Measurements from ENCODE around the gene DSTN.

- TF ChIP-seq, protein P1, sequence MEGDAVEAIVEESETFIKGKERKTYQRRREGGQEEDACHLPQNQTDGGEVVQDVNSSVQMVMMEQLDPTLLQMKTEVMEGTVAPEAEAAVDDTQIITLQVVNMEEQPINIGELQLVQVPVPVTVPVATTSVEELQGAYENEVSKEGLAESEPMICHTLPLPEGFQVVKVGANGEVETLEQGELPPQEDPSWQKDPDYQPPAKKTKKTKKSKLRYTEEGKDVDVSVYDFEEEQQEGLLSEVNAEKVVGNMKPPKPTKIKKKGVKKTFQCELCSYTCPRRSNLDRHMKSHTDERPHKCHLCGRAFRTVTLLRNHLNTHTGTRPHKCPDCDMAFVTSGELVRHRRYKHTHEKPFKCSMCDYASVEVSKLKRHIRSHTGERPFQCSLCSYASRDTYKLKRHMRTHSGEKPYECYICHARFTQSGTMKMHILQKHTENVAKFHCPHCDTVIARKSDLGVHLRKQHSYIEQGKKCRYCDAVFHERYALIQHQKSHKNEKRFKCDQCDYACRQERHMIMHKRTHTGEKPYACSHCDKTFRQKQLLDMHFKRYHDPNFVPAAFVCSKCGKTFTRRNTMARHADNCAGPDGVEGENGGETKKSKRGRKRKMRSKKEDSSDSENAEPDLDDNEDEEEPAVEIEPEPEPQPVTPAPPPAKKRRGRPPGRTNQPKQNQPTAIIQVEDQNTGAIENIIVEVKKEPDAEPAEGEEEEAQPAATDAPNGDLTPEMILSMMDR (conservative IDR thresholded peaks at IDR 0.05; ENCODE audit: low read length), result no peak
- no peak for TF ChIP-seq EZH2phosphoT487 (IDR thresholded peaks at IDR 0.05; ENCODE audit: borderline replicate concordance)
Measured at GRCh38 chr20:17571153-17571527, 1.3 kb downstream of the DSTN start.

All from Loucy (cell line).